ENCODE data around the gene C15orf61.

The C15orf61 gene

DNA sequence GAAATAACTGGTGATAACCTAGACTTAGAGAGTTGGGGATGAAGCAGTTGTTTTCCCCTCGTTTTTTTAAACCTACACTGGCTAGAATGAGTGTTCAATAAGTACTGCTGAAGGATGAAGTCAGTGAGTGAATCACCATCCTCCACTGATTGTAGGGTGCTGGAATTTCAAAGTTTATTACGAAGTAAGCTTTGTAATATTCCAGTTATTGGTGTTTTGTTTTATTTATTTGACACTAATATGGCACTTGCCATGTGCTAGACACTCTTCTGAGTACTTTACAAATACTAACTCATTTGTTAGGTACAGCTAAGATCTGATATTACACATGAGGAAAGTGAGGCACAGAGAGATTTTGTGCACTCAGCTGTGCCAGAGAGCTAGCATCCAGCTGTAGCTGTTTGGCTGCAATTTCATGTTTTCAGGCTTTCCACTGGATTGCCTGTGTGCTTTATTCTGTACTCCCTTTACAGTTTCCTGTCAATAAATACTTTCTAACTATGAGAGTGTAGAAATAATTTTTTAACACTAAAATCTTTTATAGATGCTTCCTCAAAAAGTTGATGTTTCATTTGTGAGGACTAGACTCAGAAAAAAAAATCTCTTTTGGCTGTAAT, 27.4 kb downstream of the C15orf61 start (continued):
- TF ChIP-seq, protein P1, sequence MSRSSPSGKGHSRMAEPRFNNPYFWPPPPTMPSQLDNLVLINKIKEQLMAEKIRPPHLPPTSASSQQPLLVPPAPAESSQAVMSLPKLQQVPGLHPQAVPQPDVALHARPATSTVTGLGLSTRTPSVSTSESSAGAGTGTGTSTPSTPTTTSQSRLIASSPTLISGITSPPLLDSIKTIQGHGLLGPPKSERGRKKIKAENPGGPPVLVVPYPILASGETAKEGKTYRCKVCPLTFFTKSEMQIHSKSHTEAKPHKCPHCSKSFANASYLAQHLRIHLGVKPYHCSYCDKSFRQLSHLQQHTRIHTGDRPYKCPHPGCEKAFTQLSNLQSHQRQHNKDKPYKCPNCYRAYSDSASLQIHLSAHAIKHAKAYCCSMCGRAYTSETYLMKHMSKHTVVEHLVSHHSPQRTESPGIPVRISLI (tag by site-specific recombination; IDR thresholded peaks at IDR 0.05) = 0 out of 2 replicates have a peak, but pooled peaks have one; percentile 25
- TF ChIP-seq, protein P2, sequence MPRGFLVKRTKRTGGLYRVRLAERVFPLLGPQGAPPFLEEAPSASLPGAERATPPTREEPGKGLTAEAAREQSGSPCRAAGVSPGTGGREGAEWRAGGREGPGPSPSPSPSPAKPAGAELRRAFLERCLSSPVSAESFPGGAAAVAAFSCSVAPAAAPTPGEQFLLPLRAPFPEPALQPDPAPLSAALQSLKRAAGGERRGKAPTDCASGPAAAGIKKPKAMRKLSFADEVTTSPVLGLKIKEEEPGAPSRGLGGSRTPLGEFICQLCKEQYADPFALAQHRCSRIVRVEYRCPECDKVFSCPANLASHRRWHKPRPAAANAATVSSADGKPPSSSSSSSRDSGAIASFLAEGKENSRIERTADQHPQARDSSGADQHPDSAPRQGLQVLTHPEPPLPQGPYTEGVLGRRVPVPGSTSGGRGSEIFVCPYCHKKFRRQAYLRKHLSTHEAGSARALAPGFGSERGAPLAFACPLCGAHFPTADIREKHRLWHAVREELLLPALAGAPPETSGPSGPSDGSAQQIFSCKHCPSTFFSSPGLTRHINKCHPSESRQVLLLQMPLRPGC (tag by site-specific recombination; IDR thresholded peaks at IDR 0.05) = peak; percentile 95
- TF ChIP-seq KLF10 (tag by site-specific recombination; IDR thresholded peaks at IDR 0.05) (peak; percentile 47; the same call in 1 of the 2 replicates), ZNF664 (tag by site-specific recombination; IDR thresholded peaks at IDR 0.05) (no peak), TRIM28 (IDR thresholded peaks at IDR 0.05; ENCODE audit: borderline replicate concordance, low read length) (0 out of 2 replicates have a peak, but pooled peaks have one; percentile 2), ZNF660 (tag by site-specific recombination; IDR thresholded peaks at IDR 0.05) (peak; percentile 21; the same call in 1 of the 2 replicates), ZEB2 (tag by site-specific recombination; IDR thresholded peaks at IDR 0.05) (peak; percentile 22; the same call in 1 of the 2 replicates), SP7 (tag by site-specific recombination; IDR thresholded peaks at IDR 0.05) (peak; percentile 89), ZNF10 (tag by site-specific recombination; IDR thresholded peaks at IDR 0.05) (peak; percentile 92), ZNF23 (tag by site-specific recombination; IDR thresholded peaks at IDR 0.05; ENCODE audit: borderline replicate concordance) (no peak), ZNF335 (tag by site-specific recombination; conservative IDR thresholded peaks at IDR 0.05) (peak; percentile 86), ZNF629 (tag by site-specific recombination; IDR thresholded peaks at IDR 0.05) (peak; percentile 70), ZBTB17 (tag by site-specific recombination; IDR thresholded peaks at IDR 0.05) (no peak), ZNF248 (tag by site-specific recombination; IDR thresholded peaks at IDR 0.05) (no peak), ZNF184 (tag by site-specific recombination; IDR thresholded peaks at IDR 0.05) (peak; percentile 24; the same call in 1 of the 2 replicates), ZNF600 (tag by site-specific recombination; IDR thresholded peaks at IDR 0.05) (peak; percentile 56; the same call in 1 of the 2 replicates), ZNF610 (tag by site-specific recombination; IDR thresholded peaks at IDR 0.05; ENCODE audit: borderline replicate concordance) (no peak), OSR2 (tag by site-specific recombination; IDR thresholded peaks at IDR 0.05) (peak; percentile 15; the same call in 1 of the 2 replicates)
- TF ChIP-seq, protein P3, sequence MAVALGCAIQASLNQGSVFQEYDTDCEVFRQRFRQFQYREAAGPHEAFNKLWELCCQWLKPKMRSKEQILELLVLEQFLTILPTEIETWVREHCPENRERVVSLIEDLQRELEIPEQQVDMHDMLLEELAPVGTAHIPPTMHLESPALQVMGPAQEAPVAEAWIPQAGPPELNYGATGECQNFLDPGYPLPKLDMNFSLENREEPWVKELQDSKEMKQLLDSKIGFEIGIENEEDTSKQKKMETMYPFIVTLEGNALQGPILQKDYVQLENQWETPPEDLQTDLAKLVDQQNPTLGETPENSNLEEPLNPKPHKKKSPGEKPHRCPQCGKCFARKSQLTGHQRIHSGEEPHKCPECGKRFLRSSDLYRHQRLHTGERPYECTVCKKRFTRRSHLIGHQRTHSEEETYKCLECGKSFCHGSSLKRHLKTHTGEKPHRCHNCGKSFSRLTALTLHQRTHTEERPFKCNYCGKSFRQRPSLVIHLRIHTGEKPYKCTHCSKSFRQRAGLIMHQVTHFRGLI (tag by site-specific recombination; IDR thresholded peaks at IDR 0.05) = no peak
- TF ChIP-seq, protein P4, sequence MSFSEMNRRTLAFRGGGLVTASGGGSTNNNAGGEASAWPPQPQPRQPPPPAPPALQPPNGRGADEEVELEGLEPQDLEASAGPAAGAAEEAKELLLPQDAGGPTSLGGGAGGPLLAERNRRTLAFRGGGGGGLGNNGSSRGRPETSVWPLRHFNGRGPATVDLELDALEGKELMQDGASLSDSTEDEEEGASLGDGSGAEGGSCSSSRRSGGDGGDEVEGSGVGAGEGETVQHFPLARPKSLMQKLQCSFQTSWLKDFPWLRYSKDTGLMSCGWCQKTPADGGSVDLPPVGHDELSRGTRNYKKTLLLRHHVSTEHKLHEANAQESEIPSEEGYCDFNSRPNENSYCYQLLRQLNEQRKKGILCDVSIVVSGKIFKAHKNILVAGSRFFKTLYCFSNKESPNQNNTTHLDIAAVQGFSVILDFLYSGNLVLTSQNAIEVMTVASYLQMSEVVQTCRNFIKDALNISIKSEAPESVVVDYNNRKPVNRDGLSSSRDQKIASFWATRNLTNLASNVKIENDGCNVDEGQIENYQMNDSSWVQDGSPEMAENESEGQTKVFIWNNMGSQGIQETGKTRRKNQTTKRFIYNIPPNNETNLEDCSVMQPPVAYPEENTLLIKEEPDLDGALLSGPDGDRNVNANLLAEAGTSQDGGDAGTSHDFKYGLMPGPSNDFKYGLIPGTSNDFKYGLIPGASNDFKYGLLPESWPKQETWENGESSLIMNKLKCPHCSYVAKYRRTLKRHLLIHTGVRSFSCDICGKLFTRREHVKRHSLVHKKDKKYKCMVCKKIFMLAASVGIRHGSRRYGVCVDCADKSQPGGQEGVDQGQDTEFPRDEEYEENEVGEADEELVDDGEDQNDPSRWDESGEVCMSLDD (tag by site-specific recombination; IDR thresholded peaks at IDR 0.05) = no peak
- TF ChIP-seq, protein P5, sequence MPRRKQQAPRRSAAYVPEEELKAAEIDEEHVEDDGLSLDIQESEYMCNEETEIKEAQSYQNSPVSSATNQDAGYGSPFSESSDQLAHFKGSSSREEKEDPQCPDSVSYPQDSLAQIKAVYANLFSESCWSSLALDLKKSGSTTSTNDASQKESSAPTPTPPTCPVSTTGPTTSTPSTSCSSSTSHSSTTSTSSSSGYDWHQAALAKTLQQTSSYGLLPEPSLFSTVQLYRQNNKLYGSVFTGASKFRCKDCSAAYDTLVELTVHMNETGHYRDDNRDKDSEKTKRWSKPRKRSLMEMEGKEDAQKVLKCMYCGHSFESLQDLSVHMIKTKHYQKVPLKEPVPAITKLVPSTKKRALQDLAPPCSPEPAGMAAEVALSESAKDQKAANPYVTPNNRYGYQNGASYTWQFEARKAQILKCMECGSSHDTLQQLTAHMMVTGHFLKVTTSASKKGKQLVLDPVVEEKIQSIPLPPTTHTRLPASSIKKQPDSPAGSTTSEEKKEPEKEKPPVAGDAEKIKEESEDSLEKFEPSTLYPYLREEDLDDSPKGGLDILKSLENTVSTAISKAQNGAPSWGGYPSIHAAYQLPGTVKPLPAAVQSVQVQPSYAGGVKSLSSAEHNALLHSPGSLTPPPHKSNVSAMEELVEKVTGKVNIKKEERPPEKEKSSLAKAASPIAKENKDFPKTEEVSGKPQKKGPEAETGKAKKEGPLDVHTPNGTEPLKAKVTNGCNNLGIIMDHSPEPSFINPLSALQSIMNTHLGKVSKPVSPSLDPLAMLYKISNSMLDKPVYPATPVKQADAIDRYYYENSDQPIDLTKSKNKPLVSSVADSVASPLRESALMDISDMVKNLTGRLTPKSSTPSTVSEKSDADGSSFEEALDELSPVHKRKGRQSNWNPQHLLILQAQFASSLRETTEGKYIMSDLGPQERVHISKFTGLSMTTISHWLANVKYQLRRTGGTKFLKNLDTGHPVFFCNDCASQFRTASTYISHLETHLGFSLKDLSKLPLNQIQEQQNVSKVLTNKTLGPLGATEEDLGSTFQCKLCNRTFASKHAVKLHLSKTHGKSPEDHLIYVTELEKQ (tag by site-specific recombination; IDR thresholded peaks at IDR 0.05; ENCODE audit: borderline replicate concordance) = no peak
- TF ChIP-seq, protein P6, sequence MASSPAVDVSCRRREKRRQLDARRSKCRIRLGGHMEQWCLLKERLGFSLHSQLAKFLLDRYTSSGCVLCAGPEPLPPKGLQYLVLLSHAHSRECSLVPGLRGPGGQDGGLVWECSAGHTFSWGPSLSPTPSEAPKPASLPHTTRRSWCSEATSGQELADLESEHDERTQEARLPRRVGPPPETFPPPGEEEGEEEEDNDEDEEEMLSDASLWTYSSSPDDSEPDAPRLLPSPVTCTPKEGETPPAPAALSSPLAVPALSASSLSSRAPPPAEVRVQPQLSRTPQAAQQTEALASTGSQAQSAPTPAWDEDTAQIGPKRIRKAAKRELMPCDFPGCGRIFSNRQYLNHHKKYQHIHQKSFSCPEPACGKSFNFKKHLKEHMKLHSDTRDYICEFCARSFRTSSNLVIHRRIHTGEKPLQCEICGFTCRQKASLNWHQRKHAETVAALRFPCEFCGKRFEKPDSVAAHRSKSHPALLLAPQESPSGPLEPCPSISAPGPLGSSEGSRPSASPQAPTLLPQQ (tag by site-specific recombination; IDR thresholded peaks at IDR 0.05) = no peak
